Upper lobe of right lung (tissue), 1 donor: ENCODE results near the gene PDE7B. TPM values are rescaled to one million over a fixed set of nuclear protein-coding genes. Genes with fewer than 3 reads are reported as not detected.
"Not testable (repeated sequence)": the region's sequence is repeated elsewhere in the genome, so short reads cannot be mapped to it uniquely, and the experiment has no call there.

Source experiments
- ATAC-seq: fragments of 200-7000 bp; cut with Tn5 transposase; one replicate; pipeline ENCODE4 v1.9.1; 2020; ENCODE audit warnings: mild to moderate bottlenecking, moderate library complexity
- DNase-seq: peaks from one replicate; pipeline ENCODE4 v3.0.0-alpha.2; 2020
- H3K27ac ChIP-seq: fragments of 200-600 bp; one replicate; pipeline ENCODE4 v1.8.0; 2022
- H3K27me3 ChIP-seq: fragments of 200-600 bp; one replicate; pipeline ENCODE4 v1.8.0; 2022; ENCODE audit warnings: mild to moderate bottlenecking
- H3K36me3 ChIP-seq: fragments of 200-600 bp; one replicate; pipeline ENCODE4 v1.8.0; 2022
- H3K4me1 ChIP-seq: fragments of 200-600 bp; one replicate; pipeline ENCODE4 v1.8.0; 2022
- H3K4me3 ChIP-seq: fragments of 200-600 bp; one replicate; pipeline ENCODE4 v1.8.0; 2022; ENCODE audit warnings: mild to moderate bottlenecking
- H3K9me3 ChIP-seq: fragments of 200-600 bp; one replicate; pipeline ENCODE4 v1.8.0; 2022
- intact Hi-C: fragments of 100-400 bp; cut with DNase I; formaldehyde crosslinking; loops from one replicate; pipeline ENCODE4 v1.11.0; 2022
- total RNA-seq: library from RNA; stranded (reverse); fragmentation: NEBNext Ultra II Directional; extraction: Animal tissue kit (Norgen Biotek cat#: 25700); gene quantifications from one replicate; pipeline ENCODE4 v1.2.1, GENCODE V29; 2021
- TF ChIP-seq, protein P1 (sequence below): fragments of 200-600 bp; IDR thresholded peaks from one replicate; pipeline ENCODE4 v1.8.0; 2022; ENCODE audit warnings: antibody characterized with exemption
- donor health status: DM: no; HTN: yes; CAD: no; lungs with severe emphysema.

PDE7B gene
- total RNA-seq, 1 donor from 2014 or later: 4.2 TPM

DNA sequence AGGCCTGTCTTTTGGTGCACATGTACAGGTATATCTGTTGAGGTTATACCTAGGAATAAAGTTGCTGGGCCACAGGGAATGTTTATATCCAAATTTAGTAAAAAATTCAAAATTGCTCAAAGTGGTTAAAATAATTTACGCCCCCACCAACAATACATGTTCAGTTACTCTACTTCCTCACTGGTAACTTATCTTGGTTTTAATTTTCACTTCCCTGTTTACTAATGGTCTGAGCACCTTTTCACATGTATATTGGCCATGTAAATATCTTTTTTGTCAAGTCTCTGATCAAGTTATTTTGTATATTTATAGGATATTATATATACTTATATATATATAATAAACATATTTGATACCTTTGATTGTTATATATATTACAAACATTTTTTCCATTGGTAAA lies 9.7 kb downstream of the PDE7B start:
- Histone ChIP-seq H3K4me1 (no peaks in the 10 kb centered on the region), H3K27me3 (no peaks in the 10 kb centered on the region), H3K27ac (no peak overlapping the region), H3K36me3 (no peaks in the 10 kb centered on the region), H3K9me3 (no peaks in the 10 kb centered on the region), H3K4me3 (no peak overlapping the region)
- TF ChIP-seq, protein P1, sequence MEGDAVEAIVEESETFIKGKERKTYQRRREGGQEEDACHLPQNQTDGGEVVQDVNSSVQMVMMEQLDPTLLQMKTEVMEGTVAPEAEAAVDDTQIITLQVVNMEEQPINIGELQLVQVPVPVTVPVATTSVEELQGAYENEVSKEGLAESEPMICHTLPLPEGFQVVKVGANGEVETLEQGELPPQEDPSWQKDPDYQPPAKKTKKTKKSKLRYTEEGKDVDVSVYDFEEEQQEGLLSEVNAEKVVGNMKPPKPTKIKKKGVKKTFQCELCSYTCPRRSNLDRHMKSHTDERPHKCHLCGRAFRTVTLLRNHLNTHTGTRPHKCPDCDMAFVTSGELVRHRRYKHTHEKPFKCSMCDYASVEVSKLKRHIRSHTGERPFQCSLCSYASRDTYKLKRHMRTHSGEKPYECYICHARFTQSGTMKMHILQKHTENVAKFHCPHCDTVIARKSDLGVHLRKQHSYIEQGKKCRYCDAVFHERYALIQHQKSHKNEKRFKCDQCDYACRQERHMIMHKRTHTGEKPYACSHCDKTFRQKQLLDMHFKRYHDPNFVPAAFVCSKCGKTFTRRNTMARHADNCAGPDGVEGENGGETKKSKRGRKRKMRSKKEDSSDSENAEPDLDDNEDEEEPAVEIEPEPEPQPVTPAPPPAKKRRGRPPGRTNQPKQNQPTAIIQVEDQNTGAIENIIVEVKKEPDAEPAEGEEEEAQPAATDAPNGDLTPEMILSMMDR: no peak
- DNase-seq: no peak
- no peak for ATAC-seq
- intact Hi-C loops: no loop called here

DNA sequence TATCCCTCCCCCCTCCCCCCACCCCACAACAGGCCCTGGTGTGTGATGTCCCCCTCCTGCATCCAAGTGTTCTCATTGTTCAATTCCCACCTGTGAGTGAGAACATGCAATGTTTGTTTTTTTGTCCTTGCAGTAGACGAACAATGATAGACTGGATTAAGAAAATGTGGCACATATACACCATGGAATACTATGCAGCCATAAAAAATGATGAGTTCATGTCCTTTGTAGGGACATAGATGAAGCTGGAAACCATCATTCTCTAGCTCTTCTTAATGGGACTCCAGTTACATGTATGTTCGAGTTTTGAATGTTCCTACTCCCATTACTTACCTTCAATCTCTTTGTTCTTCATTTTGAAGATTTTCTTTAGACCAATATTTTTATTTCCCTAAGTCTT lies 13.4 kb downstream of the PDE7B start:
- ATAC-seq, DNase-seq, H3K9me3 ChIP-seq, H3K27me3 ChIP-seq, H3K4me1 ChIP-seq, intact Hi-C loops, H3K4me3 ChIP-seq, H3K36me3 ChIP-seq, H3K27ac ChIP-seq: not testable (repeated sequence)

DNA sequence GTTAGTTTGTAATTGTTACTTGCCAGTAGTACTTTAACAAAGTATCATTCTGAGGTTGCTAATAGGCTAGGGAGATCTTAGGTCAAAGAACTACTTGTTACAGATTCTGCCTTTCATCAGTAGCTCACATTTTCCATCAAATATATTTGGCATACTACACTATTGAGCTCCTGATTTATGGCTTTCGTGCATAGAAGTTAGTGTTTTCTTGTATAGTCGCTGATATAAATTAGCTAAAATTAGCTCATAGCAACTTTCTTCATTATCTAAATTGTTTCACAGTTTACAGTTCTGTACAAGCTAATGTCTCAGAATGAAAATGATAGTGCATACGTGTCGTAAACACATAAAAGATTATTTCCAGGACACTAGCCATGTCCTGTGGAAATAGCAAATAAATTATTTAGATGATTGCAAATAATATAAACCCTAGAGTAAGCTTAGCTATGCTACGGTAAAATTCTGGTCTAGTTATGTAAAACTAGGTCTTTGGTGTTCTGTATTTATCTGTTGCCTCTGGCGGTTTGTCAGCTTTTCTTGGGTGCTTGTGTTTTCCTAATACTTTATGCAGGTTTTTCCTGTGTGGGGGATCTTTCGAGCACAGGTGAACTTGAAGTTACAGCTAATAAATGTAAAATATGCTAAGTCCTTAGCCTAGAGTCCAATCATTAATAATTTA lies 15.1 kb downstream of the PDE7B start:
- intact Hi-C loops: no loop called here
- ATAC-seq (no peak), DNase-seq (no peak)
- no peaks in the 10 kb centered on the region for H3K4me1 ChIP-seq
- TF ChIP-seq, protein P1: no peak
- no peaks in the 10 kb centered on the region for H3K27me3 ChIP-seq
- H3K4me3 ChIP-seq: no peak overlapping the region
- no peaks in the 10 kb centered on the region for H3K36me3 ChIP-seq
- H3K27ac ChIP-seq: no peak overlapping the region
- no peaks in the 10 kb centered on the region for H3K9me3 ChIP-seq

DNA sequence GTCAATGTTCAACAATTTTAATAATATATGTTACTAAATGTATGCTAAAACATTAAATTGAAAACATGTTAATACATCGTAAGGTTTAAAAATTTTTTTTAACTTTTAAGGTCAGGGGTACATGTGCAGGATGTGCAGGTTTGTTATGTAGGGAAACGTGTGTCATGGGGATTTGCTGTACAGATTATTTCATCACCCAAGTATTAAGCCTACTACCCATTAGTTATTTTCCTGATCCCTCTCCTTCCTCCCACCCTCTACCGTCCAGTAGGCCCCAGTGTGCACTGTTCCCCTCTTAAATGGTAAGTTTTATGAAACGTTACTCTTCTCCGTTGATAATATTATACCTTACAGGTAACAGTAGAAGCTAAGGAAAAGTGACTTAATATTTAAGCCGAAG lies 15.8 kb downstream of the PDE7B start:
- Histone ChIP-seq H3K4me1 (no peaks in the 10 kb centered on the region), H3K36me3 (no peaks in the 10 kb centered on the region), H3K9me3 (no peaks in the 10 kb centered on the region), H3K4me3 (no peak overlapping the region), H3K27ac (no peak overlapping the region), H3K27me3 (no peaks in the 10 kb centered on the region)
- TF ChIP-seq, protein P1: no peak
- intact Hi-C loops: no loop called here
- no peak for DNase-seq
- ATAC-seq: no peak

DNA sequence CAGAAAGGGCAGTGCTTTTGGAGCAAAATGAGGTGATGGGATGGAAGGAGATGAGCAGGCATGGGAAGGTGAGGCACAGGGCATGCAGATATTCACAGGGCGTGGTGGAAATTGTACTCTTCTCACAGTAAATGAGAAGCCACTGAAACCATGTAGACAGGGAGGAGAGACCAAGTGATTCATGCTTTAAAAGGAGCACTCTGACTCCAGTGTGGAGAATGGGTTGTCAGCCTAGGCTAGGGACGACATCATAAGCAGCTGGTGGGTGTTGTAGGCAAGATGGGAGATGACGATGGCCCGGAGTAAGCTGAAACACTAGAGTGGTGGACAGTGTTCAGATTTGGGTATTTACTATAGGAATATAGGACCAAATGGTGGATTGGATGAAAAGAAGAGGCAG lies 18.4 kb downstream of the PDE7B start:
- H3K9me3 ChIP-seq: no peaks in the 10 kb centered on the region
- DNase-seq: no peak
- TF ChIP-seq, protein P1: no peak

DNA sequence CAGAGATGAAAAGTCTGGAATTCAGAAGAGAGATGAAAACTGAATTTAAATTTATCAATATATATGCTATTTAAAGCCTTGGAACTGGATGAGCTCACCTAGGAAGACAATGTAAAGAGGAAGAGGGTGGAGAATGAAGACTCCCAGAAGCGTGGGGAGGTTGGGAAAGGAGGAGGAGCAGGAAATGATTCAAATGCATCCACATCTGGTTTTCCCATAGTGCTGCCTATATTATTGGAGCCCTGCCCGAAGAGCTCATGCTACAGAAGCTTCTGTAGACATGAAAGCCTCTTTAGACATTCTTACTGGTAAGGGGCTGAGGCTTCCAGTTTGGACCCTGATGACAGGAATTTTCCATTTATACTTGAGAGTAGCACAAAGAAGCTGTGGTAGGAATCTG lies 19.2 kb downstream of the PDE7B start:
- Histone ChIP-seq H3K27me3 (no peaks in the 10 kb centered on the region), H3K36me3 (no peaks in the 10 kb centered on the region), H3K27ac (no peak overlapping the region), H3K9me3 (no peaks in the 10 kb centered on the region), H3K4me1 (no peaks in the 10 kb centered on the region), H3K4me3 (no peak overlapping the region)
- intact Hi-C loops: no loop called here
- no peak for ATAC-seq
- DNase-seq: no peak
- TF ChIP-seq, protein P1: no peak

More for the DNA sequence above, 18.4 kb downstream of the PDE7B start:
- Histone ChIP-seq H3K27me3 (no peaks in the 10 kb centered on the region), H3K36me3 (no peaks in the 10 kb centered on the region), H3K27ac (no peak overlapping the region), H3K4me1 (no peaks in the 10 kb centered on the region), H3K4me3 (no peak overlapping the region)
- intact Hi-C loops: no loop called here
- no peak for ATAC-seq
